ENCODE data around the gene PHLPP2.
"Not testable (repeated sequence)": the region's sequence is repeated elsewhere in the genome, so short reads cannot be mapped to it uniquely, and the experiment has no call there.

PHLPP2 gene

DNA sequence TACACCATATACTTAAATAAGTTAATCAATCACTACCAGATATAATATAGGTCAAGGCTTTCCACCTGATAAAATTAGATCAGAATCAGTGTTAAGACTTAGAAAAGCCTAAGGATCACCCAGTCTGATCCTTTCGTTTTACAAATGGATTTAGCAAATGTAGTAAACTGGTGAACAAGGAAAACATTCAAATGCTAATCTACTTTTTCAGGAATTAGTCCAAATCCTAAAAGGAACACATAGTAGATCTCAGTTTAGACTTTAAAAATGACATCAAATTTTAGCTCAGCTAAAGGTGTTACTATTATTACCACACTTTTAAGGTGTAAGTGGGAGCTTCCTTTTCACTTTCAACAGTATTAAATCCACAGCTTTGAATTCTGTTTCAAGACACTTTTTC lies 12.0 kb downstream of the PHLPP2 start:
- no peak for DNase-seq

- no peak for DNase-seq
These were observed 12.7 kb downstream of the PHLPP2 start for GRCh38 chr16:71711789-71712188.

- no peak for DNase-seq
These were observed 15.2 kb downstream of the PHLPP2 start for GRCh38 chr16:71709229-71709781.

GRCh38 chr16:71708696-71709095 lies 15.8 kb downstream of the PHLPP2 start:
- DNase-seq, result no peak

DNA sequence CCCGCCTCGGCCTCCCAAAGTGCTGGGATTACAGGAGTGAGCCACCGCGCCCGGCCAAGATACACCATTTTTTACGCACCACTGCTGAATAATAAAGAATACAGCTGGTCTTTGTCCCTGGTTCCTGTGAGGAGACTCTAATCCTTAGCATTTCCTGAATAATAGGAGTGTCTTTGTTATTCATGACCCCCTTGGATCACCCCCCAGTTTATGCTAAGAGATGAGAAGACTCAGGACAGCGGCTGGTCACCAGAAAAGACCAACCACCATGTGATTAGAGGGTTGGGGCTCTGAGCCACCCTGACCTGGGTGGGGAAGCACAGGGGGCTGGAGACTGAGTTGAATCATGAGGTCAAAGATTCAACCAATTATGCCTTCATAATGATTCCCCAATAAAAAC lies 17.3 kb downstream of the PHLPP2 start:
- no peak for DNase-seq

DNA sequence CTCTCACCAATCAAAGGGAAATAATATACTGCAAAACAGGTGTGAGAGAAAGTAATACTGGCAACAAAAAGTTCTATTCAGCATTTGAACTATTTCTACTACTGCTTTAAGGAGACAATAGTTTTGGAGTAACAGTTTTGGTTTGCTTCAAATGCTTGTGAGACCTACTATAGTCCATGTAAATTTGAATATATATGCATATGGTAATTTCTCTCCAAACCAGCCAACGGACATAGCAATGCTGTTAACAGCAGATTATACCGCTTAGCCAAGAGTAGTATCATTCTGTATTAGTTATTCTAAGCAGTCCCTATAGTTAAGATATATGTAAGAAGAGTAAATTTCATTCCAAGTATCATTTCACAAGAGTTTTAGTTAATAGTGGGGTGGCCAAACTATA lies 18.5 kb downstream of the PHLPP2 start:
- DNase-seq, result no peak

- no peak for DNase-seq
These were observed 21.2 kb downstream of the PHLPP2 start for GRCh38 chr16:71703333-71703732.

- no peak for DNase-seq
These were observed 23.7 kb downstream of the PHLPP2 start for GRCh38 chr16:71700831-71701230.

- no peak for DNase-seq
These were observed 26.0 kb downstream of the PHLPP2 start for GRCh38 chr16:71698491-71698890.

GRCh38 chr16:71693164-71693563 lies 31.3 kb downstream of the PHLPP2 start:
- DNase-seq, result no peak

GRCh38 chr16:71689901-71690300 lies 34.6 kb downstream of the PHLPP2 start:
- no peak for DNase-seq

DNA sequence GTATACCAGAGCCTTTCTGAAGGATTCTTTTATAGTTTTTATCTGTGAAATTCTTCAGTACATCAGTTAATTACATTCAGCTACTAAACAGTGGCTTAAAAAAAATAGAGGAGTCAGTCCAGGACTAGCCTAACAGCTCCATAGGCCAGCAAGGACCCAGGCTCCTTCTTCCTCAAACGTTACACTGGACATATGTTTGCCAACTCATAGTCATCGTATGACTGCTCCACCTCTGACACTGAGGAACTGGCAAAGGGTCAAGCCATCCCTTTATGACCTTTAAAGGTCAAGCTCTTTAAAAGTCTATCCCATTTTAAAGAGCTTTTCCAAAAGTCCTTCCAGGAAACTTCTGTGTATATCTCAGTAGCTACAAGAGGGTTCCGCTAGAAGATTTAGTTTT lies 36.6 kb downstream of the PHLPP2 start:
- DNase-seq, result no peak

DNA sequence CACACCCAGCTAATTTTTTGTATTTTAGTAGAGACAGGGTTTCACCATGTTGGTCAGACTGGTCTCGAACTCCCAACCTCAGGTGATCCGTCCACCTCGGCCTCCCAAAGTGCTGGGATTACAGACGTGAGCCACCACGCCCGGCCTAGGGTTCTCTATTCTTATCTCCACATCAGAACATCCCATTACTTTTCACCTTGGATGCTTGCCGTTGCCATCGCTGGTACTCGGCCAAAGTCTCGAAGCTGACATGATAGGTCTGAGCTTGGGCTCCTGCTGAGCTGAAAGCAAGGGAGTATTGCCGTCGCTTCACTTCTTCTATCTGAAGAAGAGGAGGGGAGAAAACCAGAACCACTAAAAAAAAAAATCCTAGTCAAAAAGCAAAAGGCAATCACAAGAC lies 40.2 kb downstream of the PHLPP2 start:
- DNase-seq, result not testable (repeated sequence)

DNA sequence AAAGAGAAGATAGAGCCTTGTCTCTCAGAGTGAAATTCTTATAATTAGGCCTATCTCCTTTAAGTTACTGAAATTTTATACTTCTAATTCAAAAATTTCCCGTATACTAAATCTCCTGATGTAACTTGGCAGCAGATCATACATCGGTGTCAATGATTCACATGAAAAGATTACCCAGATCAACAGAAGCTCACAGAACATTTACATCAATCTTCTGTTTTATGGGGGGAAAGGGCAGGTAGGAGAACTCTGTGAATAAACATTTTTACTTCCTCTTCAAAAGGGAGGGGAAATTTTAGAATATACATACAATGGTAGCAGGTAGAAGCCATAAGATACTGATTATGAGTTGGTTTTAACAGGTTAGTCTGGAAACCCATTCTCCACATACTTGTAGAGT lies 43.1 kb downstream of the PHLPP2 start:
- DNase-seq, result no peak

- no peak for DNase-seq
These were observed 48.3 kb downstream of the PHLPP2 start for GRCh38 chr16:71676236-71676635.

DNA sequence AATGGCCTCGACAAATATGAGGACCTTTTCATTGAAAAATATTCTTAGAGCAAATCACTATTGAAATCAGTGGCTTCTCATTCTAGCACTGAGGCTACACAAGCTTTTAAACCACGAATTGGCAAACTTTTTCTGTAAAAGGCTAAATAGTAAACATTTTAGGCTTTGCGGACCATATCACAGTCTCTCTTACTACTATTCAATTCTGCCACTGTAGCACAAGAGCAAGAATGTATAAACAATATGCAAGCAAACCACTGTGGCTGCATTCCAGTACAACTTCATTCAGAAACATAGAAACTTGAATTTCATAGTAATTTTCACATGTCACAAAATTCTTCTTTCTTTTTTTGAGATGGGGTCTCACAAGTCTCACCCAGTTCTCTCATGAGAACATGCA lies 49.1 kb downstream of the PHLPP2 start:
- no peak for DNase-seq

DNA sequence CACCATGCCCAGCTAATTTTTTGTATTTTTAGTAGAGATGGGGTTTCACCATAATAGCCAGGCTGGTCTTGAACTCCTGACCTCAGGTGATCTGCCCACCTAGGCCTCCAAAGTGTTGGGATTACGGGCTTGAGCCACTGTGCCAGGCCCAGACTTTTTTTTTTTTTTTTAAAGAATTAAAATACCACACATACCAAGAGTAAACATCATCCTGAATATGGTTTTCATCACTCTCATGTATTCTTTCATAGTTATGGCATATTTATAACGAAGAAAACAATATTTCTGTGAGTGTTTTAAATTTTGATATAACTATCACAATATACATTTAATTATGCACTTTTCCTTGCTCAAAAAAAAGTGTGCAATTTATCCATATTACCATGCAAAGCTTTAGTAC lies 50.3 kb downstream of the PHLPP2 start:
- no peak for DNase-seq

- DNase-seq, result no peak
These were observed 50.9 kb downstream of the PHLPP2 start for GRCh38 chr16:71673582-71673973.

- no peak for DNase-seq
These were observed 51.5 kb downstream of the PHLPP2 start for GRCh38 chr16:71672803-71673581.

DNA sequence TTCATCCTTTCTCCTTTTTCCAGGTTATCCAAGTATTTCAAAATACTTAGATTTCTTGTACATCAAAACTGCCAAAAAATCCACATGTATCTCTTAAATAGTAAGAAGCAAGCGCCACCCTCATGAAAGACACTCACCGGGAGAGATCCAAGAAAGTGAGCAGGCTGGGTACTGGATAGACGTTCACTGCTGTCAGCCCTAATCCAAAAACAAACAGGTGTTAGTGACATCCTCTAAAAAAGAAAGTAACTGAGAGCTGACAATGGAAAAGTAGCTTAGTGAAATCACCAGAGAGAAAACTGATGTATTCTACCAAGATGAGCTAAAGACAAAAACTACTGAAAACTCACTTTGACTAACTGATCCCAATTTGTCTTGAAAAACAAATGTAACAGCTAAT lies 52.4 kb downstream of the PHLPP2 start:
- no peak for DNase-seq

DNA sequence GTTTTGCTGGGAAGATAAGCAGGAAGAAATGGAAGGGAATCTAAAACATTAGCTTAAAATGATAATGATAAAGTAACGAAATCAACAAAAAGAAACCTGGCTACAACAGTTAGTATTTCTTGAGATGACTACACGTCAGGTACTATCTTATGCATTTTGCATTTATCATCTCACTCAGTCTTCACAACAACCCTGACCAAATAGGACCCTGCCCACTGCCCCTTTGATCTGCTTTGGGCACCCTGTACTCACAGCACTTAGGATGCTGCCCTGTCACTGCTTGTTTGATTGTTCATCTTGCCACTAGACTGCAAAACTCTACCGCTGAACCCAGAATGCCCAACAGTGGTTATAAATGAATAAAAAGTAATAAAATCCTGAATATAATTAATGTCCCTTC lies 53.3 kb downstream of the PHLPP2 start:
- no peak for DNase-seq

GRCh38 chr16:71670537-71670936 lies 54.0 kb downstream of the PHLPP2 start:
- no peak for DNase-seq

GRCh38 chr16:71669926-71670536 lies 54.5 kb downstream of the PHLPP2 start:
- DNase-seq, result no peak

- DNase-seq, result no peak
These were observed 57.4 kb downstream of the PHLPP2 start for GRCh38 chr16:71666928-71667707.

All from stimulated activated CD4-positive, alpha-beta T cell treated with anti-CD3 and anti-CD28 coated beads, Interleukin-4, amount 100 ng/mL, for 1 hour (primary cell).